OCI-LY3 (cell line): Measurements from ENCODE around the gene KCNIP4.

Experiments used
- H2AFZ ChIP-seq: fragments of 200-600, 300-600 bp; shearing (Covaris generic); 2 replicates; pipeline ENCODE4 v1.6.0; 2014; ENCODE audit warnings: antibody characterized with exemption, low read depth, low read length
- H3K27ac ChIP-seq: fragments of 200-600, 300-600 bp; sonication (generic); 2 replicates; pipeline ENCODE4 v1.5.1; 2014; ENCODE audit warnings: mild to moderate bottlenecking, low read length, moderate library complexity, mixed read lengths
- H3K27me3 ChIP-seq: fragments of 200-600, 300-600 bp; sonication (generic); 2 replicates; pipeline ENCODE4 v1.6.1; 2014; ENCODE audit warnings: low read depth, low read length, mixed read lengths
- H3K36me3 ChIP-seq: fragments of 200-600, 300-600 bp; sonication (generic); replicated peaks from 2 replicates; pipeline ENCODE3; 2014; ENCODE audit warnings: low read depth, low read length, mixed read lengths
- H3K4me1 ChIP-seq: fragments of 300-600, 200-600 bp; sonication (generic); 2 replicates; pipeline ENCODE4 v1.6.1; 2014; ENCODE audit warnings: low read length, mixed read lengths
- H3K4me2 ChIP-seq: fragments of 200-600, 300-600 bp; sonication (generic); 2 replicates; pipeline ENCODE4 v1.6.1; 2014; ENCODE audit warnings: low read length, mixed read lengths
- H3K4me3 ChIP-seq: fragments of 300-600, 200-600 bp; sonication (generic); 2 replicates; pipeline ENCODE4 v1.5.1; 2014; ENCODE audit warnings: antibody characterized with exemption, mild to moderate bottlenecking, low read length, moderate library complexity
- H3K79me2 ChIP-seq: fragments of 300-600, 200-600 bp; shearing (Covaris generic); 2 replicates; pipeline ENCODE4 v1.6.1; 2014; ENCODE audit warnings: mild to moderate bottlenecking, low read length, mixed read lengths
- H3K9ac ChIP-seq: fragments of 300-600, 200-600 bp; shearing (Covaris generic); 2 replicates; pipeline ENCODE4 v1.6.0; 2014; ENCODE audit warnings: mild to moderate bottlenecking, low read length, moderate library complexity
- H3K9me3 ChIP-seq: fragments of 200-600, 300-600 bp; shearing (Covaris generic); 2 replicates; pipeline ENCODE4 v1.6.1; 2014; ENCODE audit warnings: low read length, mixed read lengths; ENCODE audit not compliant: insufficient read depth
- H4K20me1 ChIP-seq: fragments of 200-600, 300-600 bp; sonication (generic); 2 replicates; pipeline ENCODE4 v1.6.1; 2016; ENCODE audit warnings: low read length, mixed read lengths; ENCODE audit not compliant: insufficient read depth
- EZH2phosphoT487 ChIP-seq: fragments of 200-600 bp; shearing (Covaris generic); IDR thresholded peaks from 2 replicates; pipeline ENCODE4 v1.6.1; 2018; ENCODE audit warnings: antibody characterized with exemption, mixed run types, low read depth
- TF ChIP-seq, protein P1 (sequence below): fragments of 200-600, 300-600 bp; sonication (generic); IDR thresholded peaks from 2 replicates; pipeline ENCODE4 v1.5.1; 2014; ENCODE audit warnings: antibody characterized with exemption, low read length, low read depth

The KCNIP4 gene

DNA sequence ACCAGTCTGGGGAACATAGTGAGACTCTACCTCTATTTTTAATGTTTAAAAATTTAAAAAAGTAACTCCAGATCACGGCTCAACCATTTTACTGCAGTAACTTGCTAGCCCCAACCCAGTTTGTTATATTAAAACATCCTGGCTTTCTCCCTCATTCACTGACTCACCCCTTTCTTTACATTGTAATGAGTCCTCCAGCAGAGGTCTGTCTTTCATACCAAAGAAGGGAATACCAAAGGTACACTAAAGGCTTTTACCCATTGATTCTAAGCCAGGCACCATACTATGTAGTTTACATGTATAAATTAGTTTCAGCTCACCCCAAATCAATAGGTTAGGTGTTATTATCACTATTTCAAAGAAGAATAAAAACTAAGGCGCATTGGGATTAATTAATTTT is 961.4 kb downstream of the KCNIP4 start:
- Histone ChIP-seq H4K20me1 (no peaks in the 10 kb centered on the region), H3K79me2 (no peaks in the 10 kb centered on the region), H3K36me3 (no peaks in the 10 kb centered on the region), H3K9ac (no peak overlapping the region), H3K27me3 (no peaks in the 10 kb centered on the region), H3K4me1 (peaks cover 7% of the 10 kb centered on the region; the same call in 1 of the 2 replicates), H3K4me2 (no peak overlapping the region), H3K9me3 (no peaks in the 10 kb centered on the region), H2AFZ (no peak overlapping the region), H3K4me3 (no peak overlapping the region), H3K27ac (no peak overlapping the region)
- no peak for TF ChIP-seq EZH2phosphoT487
- TF ChIP-seq, protein P1, sequence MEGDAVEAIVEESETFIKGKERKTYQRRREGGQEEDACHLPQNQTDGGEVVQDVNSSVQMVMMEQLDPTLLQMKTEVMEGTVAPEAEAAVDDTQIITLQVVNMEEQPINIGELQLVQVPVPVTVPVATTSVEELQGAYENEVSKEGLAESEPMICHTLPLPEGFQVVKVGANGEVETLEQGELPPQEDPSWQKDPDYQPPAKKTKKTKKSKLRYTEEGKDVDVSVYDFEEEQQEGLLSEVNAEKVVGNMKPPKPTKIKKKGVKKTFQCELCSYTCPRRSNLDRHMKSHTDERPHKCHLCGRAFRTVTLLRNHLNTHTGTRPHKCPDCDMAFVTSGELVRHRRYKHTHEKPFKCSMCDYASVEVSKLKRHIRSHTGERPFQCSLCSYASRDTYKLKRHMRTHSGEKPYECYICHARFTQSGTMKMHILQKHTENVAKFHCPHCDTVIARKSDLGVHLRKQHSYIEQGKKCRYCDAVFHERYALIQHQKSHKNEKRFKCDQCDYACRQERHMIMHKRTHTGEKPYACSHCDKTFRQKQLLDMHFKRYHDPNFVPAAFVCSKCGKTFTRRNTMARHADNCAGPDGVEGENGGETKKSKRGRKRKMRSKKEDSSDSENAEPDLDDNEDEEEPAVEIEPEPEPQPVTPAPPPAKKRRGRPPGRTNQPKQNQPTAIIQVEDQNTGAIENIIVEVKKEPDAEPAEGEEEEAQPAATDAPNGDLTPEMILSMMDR, result no peak

DNA sequence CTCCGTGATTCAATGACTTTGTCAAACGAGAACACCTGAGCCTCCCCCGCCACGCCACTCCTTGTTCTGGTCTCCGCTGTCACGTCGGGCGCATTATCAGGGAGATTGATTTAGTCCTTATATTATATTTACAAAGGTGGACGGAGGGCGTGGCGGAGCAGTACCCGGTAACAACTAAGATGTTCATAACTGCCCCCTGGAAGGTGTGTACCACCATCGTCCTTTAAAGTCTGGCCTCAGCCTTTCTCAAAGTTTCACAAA is 964.1 kb downstream of the KCNIP4 start:
- Histone ChIP-seq H3K79me2 (no peaks in the 10 kb centered on the region), H3K27ac (no peak overlapping the region), H3K4me2 (no peak overlapping the region), H3K4me1 (peaks cover 4% of the 10 kb centered on the region; the same call in 1 of the 2 replicates), H3K27me3 (no peaks in the 10 kb centered on the region), H3K9ac (no peak overlapping the region), H3K9me3 (no peaks in the 10 kb centered on the region), H3K36me3 (no peaks in the 10 kb centered on the region), H3K4me3 (no peak overlapping the region), H2AFZ (no peak overlapping the region), H4K20me1 (no peaks in the 10 kb centered on the region)
- TF ChIP-seq EZH2phosphoT487, result no peak
- TF ChIP-seq, protein P1, result no peak

GRCh38 chr4:20983763-20984575 is 964.6 kb downstream of the KCNIP4 start:
- Histone ChIP-seq H3K27me3 (no peaks in the 10 kb centered on the region), H2AFZ (no peak overlapping the region), H3K9ac (no peak overlapping the region), H3K79me2 (no peaks in the 10 kb centered on the region), H3K27ac (no peak overlapping the region), H3K4me3 (no peak overlapping the region), H4K20me1 (no peaks in the 10 kb centered on the region), H3K4me1 (peaks cover 4% of the 10 kb centered on the region; the same call in 1 of the 2 replicates), H3K4me2 (no peak overlapping the region), H3K36me3 (no peaks in the 10 kb centered on the region), H3K9me3 (no peaks in the 10 kb centered on the region)
- no peak for TF ChIP-seq EZH2phosphoT487
- TF ChIP-seq, protein P1, result no peak

- Histone ChIP-seq H3K79me2 (no peaks in the 10 kb centered on the region), H3K9me3 (no peaks in the 10 kb centered on the region), H3K4me1 (peaks cover 9% of the 10 kb centered on the region), H3K27me3 (no peaks in the 10 kb centered on the region), H3K4me2 (no peak overlapping the region), H2AFZ (no peak overlapping the region), H3K4me3 (no peak overlapping the region), H3K36me3 (no peaks in the 10 kb centered on the region), H3K27ac (no peak overlapping the region), H4K20me1 (no peaks in the 10 kb centered on the region), H3K9ac (no peak overlapping the region)
- TF ChIP-seq EZH2phosphoT487, result no peak
Measured at GRCh38 chr4:20982544-20982943, 966.0 kb downstream of the KCNIP4 start.
